H7 (cell line): Measurements from ENCODE around the gene MACO1. TPM values are rescaled to one million over a fixed set of nuclear protein-coding genes. Genes with fewer than 3 reads are reported as not detected.

Experiments used
- DNase-seq: peaks from one replicate; pipeline ENCODE4 v3.0.0; 2012
- H3K27me3 ChIP-seq: 2 replicates; pipeline ENCODE4 v1.6.0; 2011; ENCODE audit warnings: mild to moderate bottlenecking, low read length; ENCODE audit not compliant: control insufficient read depth, insufficient read depth
- H3K36me3 ChIP-seq: replicated peaks from 2 replicates; pipeline ENCODE4 v1.5.1; 2011; ENCODE audit warnings: low read length; ENCODE audit not compliant: control insufficient read depth, insufficient read depth
- H3K4me3 ChIP-seq: 2 replicates; pipeline ENCODE4 v1.5.1; 2011; ENCODE audit warnings: low read depth, mild to moderate bottlenecking, control low read depth, low read length, moderate library complexity; ENCODE audit not compliant: insufficient read depth
- total RNA-seq: library from RNA; depleted of rRNA; stranded (reverse); fragments of >200 nt; shearing (Covaris generic); gene quantifications from 2 replicates; pipeline ENCODE4 v1.2.3, GENCODE V29; 2014

The MACO1 gene
- total RNA-seq, 1 experiment from 2014 or later, result 13.6 TPM

GRCh38 chr1:25540750-25541342 lies 110.1 kb downstream of the MACO1 start:
- Histone ChIP-seq H3K27me3 (peaks cover 5% of the 10 kb centered on the region), H3K36me3 (no peaks in the 10 kb centered on the region), H3K4me3 (no peak overlapping the region)
- DNase-seq, result no peak

GRCh38 chr1:25541425-25541824 lies 110.7 kb downstream of the MACO1 start:
- Histone ChIP-seq H3K36me3 (no peaks in the 10 kb centered on the region), H3K4me3 (no peak overlapping the region)

GRCh38 chr1:25541889-25542658 lies 111.4 kb downstream of the MACO1 start:
- DNase-seq, result no peak
- Histone ChIP-seq H3K36me3 (no peaks in the 10 kb centered on the region), H3K4me3 (no peak overlapping the region), H3K27me3 (peaks cover 5% of the 10 kb centered on the region)

More at GRCh38 chr1:25541425-25541824, 110.7 kb downstream of the MACO1 start:
- peaks cover 5% of the 10 kb centered on the region for H3K27me3 ChIP-seq
- DNase-seq, result no peak

DNA sequence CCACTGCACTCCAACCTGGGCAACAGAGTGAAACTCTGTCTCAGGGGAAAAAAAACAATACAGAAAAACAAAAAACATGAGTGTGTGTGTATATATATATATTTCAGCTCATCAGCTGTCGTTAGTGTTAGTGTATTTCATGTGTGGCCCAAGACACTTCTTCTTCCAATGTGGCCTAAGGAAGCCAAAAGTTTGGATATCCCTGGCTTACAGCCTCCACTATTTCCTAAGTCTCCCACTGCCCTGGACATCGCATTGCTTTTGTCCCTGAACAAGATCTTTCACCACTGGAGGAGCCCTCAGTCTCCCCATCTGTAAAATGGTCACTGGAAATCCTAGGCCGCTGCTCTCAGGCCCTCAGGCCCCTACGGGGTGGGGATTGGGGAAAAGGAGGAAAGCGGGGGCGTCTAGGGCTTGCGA lies 112.3 kb downstream of the MACO1 start:
- no peak for DNase-seq
- H3K4me3 ChIP-seq, result 0 out of 2 replicates have a peak overlapping the region, but pooled peaks have one; percentile 22
- peaks cover 5% of the 10 kb centered on the region for H3K27me3 ChIP-seq
- H3K36me3 ChIP-seq, result no peaks in the 10 kb centered on the region

- Histone ChIP-seq H3K27me3 (peaks cover 5% of the 10 kb centered on the region), H3K4me3 (peak within 1 kb of the TSS; percentile 88), H3K36me3 (no peaks in the 10 kb centered on the region)
- peak; percentile 99 for DNase-seq
Observed at GRCh38 chr1:25543425-25544242, 112.9 kb downstream of the MACO1 start, which contains the start of gene LDLRAP1. Gene LDLRAP1 (plus strand): TSS chr1:25543606. CDS start chr1:25543699, 93 bp downstream.

GRCh38 chr1:25544243-25544764 lies 113.6 kb downstream of the MACO1 start:
- H3K4me3 ChIP-seq, result peak overlapping the region; percentile 88

GRCh38 chr1:25544819-25545218 lies 114.1 kb downstream of the MACO1 start:
- Histone ChIP-seq H3K27me3 (peaks cover 5% of the 10 kb centered on the region), H3K36me3 (no peaks in the 10 kb centered on the region), H3K4me3 (peak overlapping the region; percentile 88)
- DNase-seq, result peak; percentile 65

More at GRCh38 chr1:25544243-25544764, 113.6 kb downstream of the MACO1 start:
- Histone ChIP-seq H3K36me3 (no peaks in the 10 kb centered on the region), H3K27me3 (peaks cover 5% of the 10 kb centered on the region)
- DNase-seq, result peak; percentile 70

DNA sequence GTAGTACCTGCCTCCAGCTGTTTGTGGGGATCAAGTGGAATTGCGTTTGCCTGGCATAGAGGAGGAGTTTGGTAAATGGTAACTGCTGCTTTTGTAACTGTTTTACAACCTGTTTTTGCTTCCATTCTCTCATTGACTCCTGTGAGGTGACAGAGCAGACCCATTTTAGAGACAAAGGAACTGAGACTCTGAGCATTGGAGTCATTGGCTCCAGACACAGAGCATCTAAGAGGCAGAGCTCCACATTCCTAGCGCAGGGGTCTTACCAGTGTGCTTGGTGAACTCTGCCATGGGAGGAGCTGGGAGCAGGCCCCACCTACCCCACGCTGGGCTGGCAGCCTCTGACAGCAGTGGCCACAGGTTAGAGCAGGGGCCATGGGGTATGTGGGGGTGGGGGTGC lies 115.1 kb downstream of the MACO1 start:
- Histone ChIP-seq H3K4me3 (no peak overlapping the region), H3K27me3 (peaks cover 5% of the 10 kb centered on the region), H3K36me3 (no peaks in the 10 kb centered on the region)
- DNase-seq, result no peak

DNA sequence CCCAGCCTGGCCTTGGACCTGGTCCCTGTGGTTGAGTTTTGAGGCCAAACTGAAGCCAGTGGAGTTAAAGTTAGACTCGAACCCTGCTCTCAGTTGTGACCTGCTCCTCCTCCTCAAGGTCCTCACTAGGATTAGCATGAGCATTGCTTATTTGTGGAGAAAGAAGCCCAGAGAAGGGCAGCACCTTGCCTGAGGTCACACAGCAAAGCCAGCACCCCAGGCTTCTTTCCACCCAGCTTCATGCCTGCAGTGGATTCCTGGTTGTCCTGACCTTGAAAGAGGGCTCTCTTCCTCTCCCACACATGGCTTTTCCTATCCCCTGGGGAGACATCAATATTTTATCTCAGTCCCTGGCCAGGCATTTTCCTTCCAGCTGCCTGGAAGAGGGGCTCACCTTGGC lies 115.5 kb downstream of the MACO1 start:
- Histone ChIP-seq H3K4me3 (no peak overlapping the region), H3K27me3 (peaks cover 5% of the 10 kb centered on the region), H3K36me3 (no peaks in the 10 kb centered on the region)
- no peak for DNase-seq

- no peak for DNase-seq
- peaks cover 5% of the 10 kb centered on the region for H3K27me3 ChIP-seq
- no peaks in the 10 kb centered on the region for H3K36me3 ChIP-seq
- H3K4me3 ChIP-seq, result no peak overlapping the region
Observed at GRCh38 chr1:25548601-25549000, 117.9 kb downstream of the MACO1 start.

GRCh38 chr1:25549273-25550154 lies 118.8 kb downstream of the MACO1 start:
- Histone ChIP-seq H3K27me3 (peaks cover 1% of the 10 kb centered on the region), H3K4me3 (no peak overlapping the region), H3K36me3 (peaks cover 1% of the 10 kb centered on the region; the same call in 1 of the 2 replicates)
- peak; percentile 64 for DNase-seq
